ENCODE results near the gene LPIN1.
A peak's percentile ranks its signal among the peaks of the same experiment; 100 is the strongest.
"Not testable (repeated sequence)": the region's sequence is repeated elsewhere in the genome, so short reads cannot be mapped to it uniquely, and the experiment has no call there.

Gene LPIN1

DNA sequence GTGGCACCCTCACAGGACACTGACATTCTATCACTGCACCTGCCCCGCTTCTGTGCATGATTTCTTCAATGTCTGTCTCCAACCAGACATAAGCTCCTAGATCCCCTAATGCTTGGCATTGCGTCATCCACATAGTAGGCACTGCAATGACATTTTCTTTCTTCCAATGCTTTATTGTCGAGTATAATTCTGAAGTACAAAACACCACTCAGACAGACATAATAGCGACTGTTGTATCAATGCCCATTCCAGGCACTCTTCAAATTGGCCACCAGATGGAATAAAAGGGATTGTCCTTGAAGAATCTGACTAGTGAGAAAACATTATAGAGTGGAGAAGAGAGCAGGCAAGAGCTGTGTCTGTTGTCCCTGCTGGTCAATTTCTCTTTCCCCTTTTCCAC lies 89.0 kb downstream of the LPIN1 start:
- no peak for DNase-seq (ENCODE audit: low spot score)

DNA sequence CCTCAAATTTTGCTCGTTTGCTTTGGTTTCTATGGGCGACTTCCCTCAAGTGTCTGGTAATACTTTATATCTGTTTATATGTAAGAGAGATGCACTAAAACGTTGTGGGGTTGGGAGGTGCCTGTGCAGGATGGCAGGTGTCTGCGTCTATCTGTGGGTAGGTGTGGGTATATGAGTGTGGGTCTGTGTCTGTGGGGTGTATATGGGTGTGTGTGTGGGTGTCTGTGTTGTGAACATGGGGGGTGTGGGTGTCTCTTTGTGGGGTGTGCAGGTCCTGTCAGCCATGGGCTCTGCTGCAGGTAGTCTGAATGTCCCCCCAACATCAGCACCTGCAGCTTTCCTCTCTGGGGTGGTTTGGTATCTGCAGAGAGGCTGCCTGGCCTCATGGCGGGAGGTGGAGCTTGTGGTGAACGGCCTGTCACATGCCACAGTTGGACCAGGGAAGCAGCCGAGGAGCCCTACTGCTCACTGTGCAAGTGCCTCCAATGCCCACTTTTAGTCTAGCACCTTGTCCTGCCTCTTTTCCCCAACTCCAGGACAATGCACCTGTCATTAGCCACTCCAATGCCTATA lies 90.3 kb downstream of the LPIN1 start:
- no peak for DNase-seq (ENCODE audit: low spot score)

DNA sequence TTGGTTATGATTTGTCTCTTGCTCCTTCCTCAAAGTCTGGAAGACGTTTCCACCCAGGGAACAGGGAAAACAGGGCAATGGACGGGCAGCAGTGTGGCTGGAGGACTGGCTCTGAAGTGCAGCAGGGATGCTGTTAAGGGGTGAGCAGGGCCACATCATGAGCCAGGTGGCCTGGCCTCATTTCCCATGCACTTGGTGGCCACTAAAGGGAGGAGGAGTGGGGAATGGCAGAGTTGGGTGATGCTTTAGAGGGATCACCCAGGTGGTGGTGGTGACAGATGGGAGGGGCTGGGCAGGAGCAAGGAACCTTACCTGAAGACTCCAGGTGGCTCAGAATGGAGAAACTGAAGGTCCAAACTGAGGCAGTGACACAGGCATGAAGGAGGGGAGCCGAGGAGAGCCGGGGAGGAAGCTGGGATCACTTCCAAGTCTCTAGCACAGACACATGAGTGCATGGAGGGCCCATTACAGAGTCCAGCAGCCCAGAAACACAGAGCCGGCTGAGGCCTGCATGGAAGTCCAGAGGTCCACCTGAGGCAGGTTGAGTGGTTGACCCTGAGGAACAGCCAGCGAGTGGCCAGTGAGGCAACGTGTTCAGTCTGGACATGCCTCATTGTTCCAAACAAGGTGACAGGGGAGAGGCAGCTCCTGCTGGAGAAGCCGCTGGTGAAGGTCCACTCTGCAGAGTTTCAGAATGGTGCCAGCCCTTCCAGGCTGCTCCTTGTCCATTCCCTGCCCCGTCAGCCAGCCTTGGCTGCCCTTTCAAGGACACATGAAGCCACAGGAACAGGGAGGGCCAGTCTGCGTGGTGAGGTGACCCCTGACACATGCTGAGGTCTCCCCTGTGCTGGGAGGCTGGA lies 91.7 kb downstream of the LPIN1 start:
- DNase-seq (ENCODE audit: low spot score) = no peak

DNA sequence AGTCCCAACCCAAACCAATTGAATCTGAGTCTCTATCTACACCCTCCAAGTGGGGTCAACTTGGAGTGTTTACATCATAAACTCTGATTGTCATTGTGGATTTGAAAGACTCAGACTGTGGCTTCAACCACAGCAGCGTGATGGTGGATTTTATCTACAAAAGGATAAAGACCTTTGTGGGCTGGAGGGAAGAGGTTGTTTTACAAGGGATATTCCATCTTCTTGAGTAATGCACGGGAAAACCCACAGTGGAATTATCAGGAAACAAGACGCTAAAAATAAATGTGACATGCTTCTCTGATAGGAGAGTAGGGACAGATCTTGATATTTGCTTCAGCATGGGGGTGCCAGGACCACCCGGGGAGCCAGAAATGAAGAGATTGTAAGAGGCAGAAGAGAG lies 93.5 kb downstream of the LPIN1 start:
- no peak for DNase-seq (ENCODE audit: low spot score)

DNA sequence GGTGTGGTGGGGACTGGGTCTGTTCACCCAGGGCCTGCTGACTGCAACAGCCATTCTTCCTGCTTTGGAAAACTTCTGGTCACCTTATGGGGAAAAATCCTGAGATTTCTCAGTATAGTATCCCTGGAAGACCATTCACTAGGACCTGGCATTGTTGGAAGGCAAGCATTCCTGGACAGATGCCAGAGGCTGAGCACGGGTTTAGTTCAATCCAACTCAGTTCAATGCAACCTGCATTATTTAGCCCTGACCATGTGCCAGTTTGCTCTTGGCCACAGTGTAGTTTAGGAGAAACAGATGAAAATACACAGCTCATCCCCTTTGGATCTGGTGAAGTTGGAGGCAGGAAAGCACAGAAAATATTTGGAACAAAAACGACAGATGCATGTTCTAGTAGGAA lies 95.9 kb downstream of the LPIN1 start:
- no peak for DNase-seq (ENCODE audit: low spot score)

DNA sequence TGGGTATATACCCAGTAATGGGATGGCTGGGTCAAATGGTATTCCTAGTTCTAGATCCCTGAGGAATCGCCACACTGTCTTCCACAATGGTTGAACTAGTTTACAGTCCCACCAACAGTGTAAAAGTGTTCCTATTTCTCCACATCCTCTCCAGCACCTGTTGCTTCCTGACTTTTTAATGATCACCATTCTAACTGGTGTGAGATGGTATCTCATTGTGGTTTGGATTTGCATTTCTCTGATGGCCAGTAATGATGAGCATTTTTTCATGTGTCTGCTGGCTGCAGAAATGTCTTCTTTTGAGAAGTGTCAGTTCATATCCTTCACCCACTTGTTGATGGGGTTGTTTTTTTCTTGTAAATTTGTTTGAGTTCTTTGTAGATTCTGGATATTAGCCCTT lies 98.4 kb downstream of the LPIN1 start:
- not testable (repeated sequence) for DNase-seq (ENCODE audit: low spot score)

DNA sequence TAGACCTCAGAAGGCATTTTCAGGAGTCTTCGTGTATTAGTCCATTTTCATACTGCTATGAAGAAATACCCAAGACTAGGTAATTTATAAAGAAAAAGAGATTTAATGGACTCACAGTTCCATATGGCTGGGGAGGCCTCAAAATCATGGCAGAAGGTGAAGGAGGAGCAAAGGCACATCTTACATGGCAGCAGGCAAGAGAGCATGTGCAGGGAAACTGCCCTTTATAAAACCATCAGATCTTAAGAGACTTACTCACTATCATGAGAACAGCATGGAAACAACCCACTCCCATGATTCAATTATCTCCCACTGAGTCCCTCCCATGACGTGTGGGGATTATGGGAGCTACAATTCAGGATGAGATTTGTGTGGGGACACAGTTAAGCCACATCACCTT lies 101.5 kb downstream of the LPIN1 start:
- DNase-seq (ENCODE audit: low spot score) = not testable (repeated sequence)

DNA sequence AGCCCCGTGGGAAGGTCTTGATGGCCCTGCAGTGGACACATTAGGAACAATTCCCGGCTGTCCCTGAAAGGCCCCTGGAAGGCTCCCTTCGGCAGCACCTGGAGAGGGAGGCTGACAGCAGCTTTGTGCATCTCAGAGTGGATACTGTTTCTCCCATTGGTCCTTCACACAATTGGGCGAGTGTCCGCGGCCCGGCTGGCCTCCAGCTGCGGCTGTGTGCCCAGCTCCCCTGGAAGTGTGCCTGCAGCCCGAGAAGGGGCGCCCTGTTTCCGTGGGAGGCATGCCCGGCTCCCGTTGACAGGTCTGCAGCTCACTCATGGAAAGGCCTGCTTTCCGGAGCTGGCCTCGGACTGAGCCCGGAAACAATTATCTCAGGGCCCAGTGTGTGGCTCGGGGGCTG lies 103.7 kb downstream of the LPIN1 start:
- DNase-seq (ENCODE audit: low spot score) = no peak

DNA sequence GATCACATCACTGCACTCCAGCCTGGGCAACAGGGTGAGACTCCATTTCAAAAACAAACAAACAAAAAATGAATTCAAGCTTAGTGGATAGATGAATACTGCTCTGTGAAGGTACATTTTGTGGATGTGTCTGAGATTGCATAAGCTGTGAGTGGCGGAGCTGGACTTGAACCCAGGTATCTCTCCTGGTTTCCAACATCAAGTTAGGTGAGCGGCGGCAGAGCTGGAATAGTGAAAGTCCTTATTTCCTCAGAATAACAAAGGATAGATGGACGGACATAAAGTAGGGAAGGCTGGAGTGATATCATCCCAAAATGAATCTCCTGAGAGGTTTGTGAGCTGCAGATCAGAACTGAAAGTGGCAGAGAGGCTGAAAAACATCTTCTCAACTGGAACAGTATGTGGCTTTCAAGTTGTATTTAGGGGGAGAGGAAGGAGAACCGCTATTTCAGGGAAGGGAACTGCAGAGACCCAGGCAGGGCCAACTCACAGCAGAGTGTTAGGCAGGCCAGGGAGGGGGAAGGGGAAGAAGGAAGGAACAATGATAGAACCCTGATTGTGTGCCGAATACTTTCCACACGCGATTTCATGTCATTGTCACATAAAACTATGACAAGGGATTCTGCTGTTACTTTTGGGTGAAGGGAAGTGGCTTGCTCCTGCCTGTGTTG lies 106.2 kb downstream of the LPIN1 start:
- no peak for DNase-seq (ENCODE audit: low spot score)

DNA sequence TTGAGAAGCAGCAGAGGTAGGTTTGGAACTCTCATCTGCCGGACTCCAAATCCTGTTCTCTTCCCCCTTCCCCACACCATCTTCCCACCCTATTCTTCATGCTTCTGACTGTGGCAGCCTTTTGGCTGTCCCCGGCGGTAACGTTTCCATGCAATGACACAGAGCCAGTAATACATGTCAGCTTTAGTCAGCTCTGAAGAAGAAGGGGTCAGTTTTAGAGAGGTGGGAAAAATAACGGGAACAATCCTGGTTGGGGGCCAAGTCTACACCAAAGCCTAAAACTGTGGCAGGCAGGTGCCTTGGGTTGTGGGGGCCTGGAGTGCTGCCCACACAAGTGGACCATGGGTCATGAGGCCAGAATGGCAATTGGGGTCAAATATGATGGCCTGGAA lies 106.8 kb downstream of the LPIN1 start:
- DNase-seq (ENCODE audit: low spot score) = no peak

DNA sequence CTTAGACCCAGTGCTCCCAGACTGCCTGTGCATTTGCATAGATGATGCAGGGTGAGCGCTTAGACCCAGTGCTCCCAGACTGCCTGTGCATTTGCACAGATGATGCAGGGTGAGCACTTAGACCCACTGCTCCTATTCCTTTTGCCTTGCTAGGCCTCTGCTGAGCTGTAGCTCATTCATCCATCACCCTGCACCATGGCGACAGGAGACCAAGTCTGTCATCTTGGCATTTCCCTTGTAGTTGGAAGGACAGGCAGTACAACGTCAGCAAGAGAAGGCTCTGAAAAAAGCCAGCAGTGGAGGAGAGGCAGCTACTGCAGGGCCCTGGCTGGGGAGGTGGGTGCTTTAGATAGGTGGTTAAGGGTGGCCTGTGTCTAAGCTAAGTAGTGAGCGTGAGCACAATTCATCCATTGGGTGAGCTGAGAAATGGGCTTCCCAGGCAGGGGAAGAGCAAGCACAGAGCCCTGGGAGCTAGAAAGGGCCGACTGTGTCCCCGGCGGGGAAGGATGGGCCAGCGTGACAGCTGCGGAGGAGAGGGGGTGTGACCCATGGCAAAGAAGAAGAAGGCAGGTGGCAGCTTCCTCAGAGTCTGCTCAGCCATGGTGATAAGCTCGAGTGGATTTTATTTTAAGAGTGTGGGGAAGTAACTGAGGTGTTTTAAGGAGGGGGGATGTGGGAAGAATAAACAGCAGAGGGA lies 108.8 kb downstream of the LPIN1 start:
- no peak for DNase-seq (ENCODE audit: low spot score)

DNA sequence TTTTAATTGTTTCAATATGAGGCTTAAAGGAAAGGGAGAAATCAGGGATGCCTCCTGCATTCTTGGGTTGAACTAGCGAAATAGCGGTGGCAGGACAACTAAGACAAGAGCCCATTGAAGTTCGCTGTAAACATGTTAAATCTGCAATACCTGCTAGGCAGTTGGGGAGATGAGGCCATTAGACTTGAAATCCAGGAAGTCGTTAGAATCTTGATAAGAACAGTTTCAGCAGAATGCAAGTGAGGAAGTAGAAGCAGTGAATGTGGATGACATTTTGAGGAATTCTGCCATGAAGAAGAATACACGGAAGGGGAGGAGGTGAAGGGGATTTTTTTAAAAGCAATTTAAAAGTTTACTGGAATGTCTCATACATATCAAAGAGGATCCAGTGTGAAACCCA lies 109.7 kb downstream of the LPIN1 start:
- DNase-seq (ENCODE audit: low spot score) = no peak

DNA sequence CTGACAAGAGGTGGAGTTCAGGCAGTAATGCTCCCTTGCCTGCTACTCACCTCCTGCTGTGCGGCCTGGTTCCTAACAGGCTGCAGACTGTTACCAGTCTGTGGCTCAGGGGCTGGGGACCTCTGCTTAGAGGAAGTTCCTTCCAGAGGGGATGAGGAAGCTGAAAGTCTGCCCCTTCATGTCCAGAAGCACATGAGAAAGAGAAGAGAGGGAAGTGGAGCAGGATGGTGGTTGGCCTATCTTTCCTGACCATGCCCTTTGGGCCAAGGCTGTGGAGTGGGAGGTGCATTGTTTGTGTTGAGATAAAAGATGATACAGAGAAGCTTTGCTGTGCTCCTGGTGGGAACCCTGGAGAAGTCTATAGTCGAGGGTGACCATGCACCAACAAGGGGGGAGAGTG lies 112.5 kb downstream of the LPIN1 start:
- no peak for DNase-seq (ENCODE audit: low spot score)

DNA sequence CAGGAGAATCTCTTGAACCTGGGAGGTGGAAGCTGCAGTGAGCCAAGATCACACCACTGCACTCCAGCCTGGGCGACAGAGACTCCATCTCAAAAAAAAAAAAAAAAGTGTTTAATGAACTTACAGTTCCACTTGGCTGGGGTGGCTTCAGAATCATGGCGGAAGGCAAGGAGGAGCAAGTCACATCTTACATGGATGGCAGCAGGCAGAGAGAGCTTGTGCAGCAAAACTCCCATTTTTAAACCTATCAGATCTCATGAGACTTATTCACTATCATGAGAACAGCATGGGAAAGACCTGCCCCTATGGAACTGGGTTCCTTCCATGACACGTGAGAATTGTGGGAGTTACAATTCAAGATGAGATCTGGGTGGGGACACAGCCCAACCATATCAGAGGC lies 113.5 kb downstream of the LPIN1 start:
- DNase-seq (ENCODE audit: low spot score) = not testable (repeated sequence)

DNA sequence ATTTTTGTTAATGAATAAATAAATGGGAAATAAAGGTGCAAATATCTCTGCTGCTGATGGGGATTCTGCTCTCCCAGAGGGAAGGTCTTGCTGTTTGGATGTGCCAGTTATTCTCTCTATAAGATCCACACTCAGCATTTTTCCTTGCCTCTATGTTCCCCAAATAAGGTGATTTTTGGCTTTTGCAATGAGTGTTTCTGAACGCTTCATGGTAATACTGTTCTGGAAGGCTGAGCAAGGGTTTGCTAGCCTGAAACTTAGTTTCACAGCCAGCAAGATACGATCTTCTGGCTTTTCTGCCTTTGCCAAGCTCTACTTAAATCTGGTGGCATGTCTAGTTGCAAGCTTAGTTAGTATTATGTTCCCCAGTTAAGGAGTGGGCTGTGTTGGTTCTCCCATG lies 114.6 kb downstream of the LPIN1 start:
- no peak for DNase-seq (ENCODE audit: low spot score)

DNA sequence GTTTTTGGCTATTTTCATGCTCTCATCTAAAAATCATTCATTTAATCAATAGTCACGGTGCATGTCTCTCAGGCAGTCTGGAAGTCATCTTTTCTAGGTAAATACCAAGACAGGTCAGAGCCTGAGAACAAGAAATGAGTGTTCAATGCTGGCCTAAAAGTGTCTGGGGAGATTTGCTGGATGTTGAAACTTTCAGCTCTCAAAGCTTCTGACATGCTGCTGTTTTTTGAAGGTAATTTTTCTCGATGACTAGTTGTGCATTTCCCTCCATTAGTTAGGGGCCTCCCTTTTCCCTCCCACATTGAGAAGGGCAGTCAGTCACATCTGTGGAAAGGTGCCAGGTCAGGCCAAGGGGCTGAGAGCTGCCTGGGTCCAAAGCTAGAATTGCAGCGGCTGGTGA lies 115.6 kb downstream of the LPIN1 start:
- DNase-seq (ENCODE audit: low spot score) = no peak

DNA sequence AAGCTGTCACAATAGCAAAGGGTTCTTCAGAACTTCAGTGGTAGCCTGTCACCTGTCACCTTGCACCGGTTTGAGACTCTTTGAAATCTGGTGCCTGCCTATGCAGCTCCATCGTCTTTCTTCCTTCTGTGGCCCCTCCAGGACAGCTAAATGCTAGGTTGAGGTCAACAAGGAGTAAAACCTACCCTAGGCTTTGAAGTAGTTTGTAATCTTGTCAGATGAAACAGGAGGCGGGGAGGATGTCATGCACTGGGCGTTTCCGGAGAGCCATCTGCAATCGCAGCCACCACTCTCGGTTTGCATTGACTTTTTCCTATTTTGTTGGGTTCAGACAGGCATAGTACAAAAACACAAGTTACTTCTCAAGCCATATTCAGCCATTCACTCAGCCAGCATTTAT lies 116.7 kb downstream of the LPIN1 start:
- DNase-seq (ENCODE audit: low spot score) = no peak

DNA sequence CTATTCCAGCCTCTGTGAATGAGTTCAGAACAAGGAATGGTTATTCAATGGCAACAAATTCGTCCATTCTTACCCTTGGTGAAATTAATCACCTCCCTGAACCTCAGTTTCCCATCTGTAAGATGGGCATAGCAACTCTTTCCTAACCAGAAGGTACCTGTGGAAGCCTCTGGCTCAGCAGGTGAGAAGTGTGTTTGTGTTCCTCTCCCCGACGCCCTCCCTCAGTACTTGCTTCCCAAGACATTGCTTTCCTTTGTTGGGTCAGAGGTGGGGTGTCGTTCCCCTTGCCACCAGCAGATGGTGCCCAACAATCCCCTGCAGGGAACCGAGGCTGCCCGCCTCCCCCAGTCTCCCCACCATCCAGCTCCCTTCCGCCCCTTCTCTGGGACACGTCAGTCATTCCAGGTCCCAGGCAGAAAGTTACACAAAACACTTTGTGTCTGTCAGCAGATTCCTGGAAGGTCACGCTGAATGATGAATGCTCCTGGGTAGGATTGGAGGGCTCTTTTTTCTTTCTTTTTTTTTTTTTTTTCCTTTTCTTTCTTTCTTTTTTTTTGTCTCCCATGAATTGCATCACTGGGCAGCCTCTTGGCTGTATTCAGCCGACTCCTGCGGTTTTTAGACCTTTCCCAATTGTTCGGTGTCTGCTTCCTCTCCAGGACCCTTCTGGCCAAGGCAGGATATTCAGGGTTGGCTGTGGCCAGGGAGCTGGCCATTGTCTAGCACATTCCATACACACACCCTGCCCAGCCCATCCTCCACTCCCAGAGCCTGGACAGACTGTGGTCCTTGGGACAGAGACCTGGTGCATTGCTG lies 117.3 kb downstream of the LPIN1 start:
- DNase-seq (ENCODE audit: low spot score) = peak; percentile 84

DNA sequence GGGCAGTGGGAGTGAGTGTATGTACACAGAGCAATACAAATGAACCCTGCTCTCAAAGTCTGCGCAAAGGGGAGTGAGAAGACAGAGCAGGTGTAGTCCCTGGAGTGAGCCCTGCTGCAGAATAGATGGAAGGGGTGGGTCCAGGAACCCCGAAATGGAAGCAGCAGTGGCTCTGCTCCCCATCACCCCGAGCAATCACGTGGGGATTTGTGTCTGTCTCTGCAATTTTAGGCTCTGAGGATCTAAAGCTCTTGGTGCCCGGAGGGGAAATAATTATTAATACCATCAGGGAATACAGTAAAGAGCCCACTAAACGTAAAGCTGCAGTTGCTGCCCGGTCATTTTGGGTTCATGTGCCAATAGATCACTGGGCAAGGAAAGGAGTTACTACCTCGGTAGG lies 118.3 kb downstream of the LPIN1 start:
- no peak for DNase-seq (ENCODE audit: low spot score)

DNA sequence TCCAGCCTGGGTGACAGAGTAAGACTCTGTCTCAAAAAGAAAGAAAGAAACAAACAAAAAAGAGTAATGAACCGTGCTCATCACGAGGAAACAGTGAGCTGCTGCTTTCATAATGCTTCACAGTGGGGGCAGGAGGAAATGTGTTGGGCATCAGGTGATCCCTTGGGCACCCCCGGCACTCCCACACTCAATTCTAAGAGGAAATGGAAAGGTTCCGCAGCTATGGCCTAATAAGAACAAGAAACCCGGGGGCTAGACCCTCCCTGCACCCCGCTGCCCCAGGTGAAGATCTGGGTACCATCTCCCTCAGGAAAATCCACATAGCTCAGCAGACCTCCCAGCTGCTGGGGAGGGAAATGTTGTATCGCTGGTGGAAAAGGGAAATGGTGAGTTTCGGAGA lies 118.9 kb downstream of the LPIN1 start:
- DNase-seq (ENCODE audit: low spot score) = no peak

DNA sequence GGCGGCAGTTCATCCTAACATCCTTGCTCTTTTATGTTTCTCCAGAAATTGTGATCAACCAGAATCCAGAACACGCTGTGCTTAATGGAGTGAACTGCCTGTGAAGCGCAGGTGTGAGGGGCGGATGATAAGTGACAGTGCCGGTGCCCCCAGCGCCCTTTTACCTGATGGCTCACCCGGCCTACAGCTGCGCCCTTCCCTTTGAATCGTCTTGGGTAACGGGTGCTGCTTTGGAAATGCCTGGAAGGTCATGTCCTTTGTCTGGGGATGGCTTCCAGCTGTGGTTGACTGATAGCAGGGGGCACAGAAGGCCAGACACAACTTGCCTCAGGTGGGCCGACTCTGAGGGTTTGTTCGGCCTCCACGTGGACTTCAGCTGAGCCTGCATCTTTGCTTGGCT lies 119.4 kb downstream of the LPIN1 start:
- DNase-seq (ENCODE audit: low spot score) = no peak
